ENCODE measurements around the gene EYS.

- TF ChIP-seq CTCF (IDR thresholded peaks at IDR 0.05; ENCODE audit: low read length) (no peak), EZH2 (optimal IDR thresholded peaks at IDR 0.05; ENCODE audit: low read depth, low read length) (no peak), EZH2phosphoT487 (IDR thresholded peaks at IDR 0.05; ENCODE audit: low read length) (no peak)
These were observed 1867.5 kb downstream of the EYS start for GRCh38 chr6:63839485-63839884.

Measured in MM.1S (cell line).